ENCODE measurements around the gene AADACL2. TPM values are rescaled to one million over a fixed set of nuclear protein-coding genes. Genes with fewer than 3 reads are reported as not detected.

Gene AADACL2
- polyA plus RNA-seq, 3 donors = not detected

- H3K36me3 Mint-ChIP-seq = no peaks in the 10 kb centered on the region
- DNase-seq = no peak
- H3K79me2 ChIP-seq (ENCODE audit: insufficient read depth, low read length) = no peaks in the 10 kb centered on the region
- no peaks in the 10 kb centered on the region for H3K36me3 ChIP-seq (replicated peaks in 1 of 2; ENCODE audit: control insufficient read depth in 1 of 2, insufficient read depth in 2 of 2, low read length in 2 of 2)
- H3K4me1 Mint-ChIP-seq = no peaks in the 10 kb centered on the region
- no peaks in the 10 kb centered on the region for H3K27me3 ChIP-seq (ENCODE audit: control insufficient read depth in 2 of 2, insufficient read depth in 2 of 2, low read length in 2 of 2)
- H3K9me3 Mint-ChIP-seq = peaks cover 8 to 15% (median 14%) of the 10 kb centered on the region in 7 donors
- no peak overlapping the region for H3K9ac ChIP-seq (ENCODE audit: insufficient read depth, low read length, poor library complexity, severe bottlenecking)
- no peak overlapping the region for H3K27ac Mint-ChIP-seq
- H2AFZ ChIP-seq (ENCODE audit: insufficient read depth, low read depth, low read length, poor library complexity, severe bottlenecking) = no peak overlapping the region
- TF ChIP-seq CTCF (IDR thresholded peaks at IDR 0.05) = no peak
- H4K20me1 ChIP-seq (ENCODE audit: insufficient read depth, low read length) = no peaks in the 10 kb centered on the region
- H3K27me3 Mint-ChIP-seq (ENCODE audit: low read depth in 3 of 3) = peaks cover 0 to 1% (median 0%) of the 10 kb centered on the region in 3 donors
- no peak overlapping the region for H3K27ac ChIP-seq (ENCODE audit: low read depth in 1 of 2, low read length in 2 of 2)
- 97% methylated on average over 7 of the region's 8 CpGs for WGBS (ENCODE audit: insufficient coverage)
- no peak overlapping the region for H3K4me3 Mint-ChIP-seq
- no peak overlapping the region for H3K4me2 ChIP-seq (replicated peaks; ENCODE audit: extremely low read depth, low read length, poor library complexity, severe bottlenecking)
- peaks cover 11% of the 10 kb centered on the region in 2 donors for H3K9me3 ChIP-seq (replicated peaks in 1 of 2; ENCODE audit: control insufficient read depth in 1 of 2, insufficient read depth in 1 of 2, low read length in 2 of 2)
- intact Hi-C loops (cut with micrococcal nuclease) = no loop called here
- no peak overlapping the region for H3K4me3 ChIP-seq (replicated peaks in 1 of 3; ENCODE audit: low read depth in 2 of 3, low read length in 3 of 3)
- H3K4me1 ChIP-seq (ENCODE audit: control insufficient read depth in 1 of 2, insufficient read depth in 2 of 2, low read length in 2 of 2) = no peaks in the 10 kb centered on the region
Measured at GRCh38 chr3:151721294-151721693, 12.4 kb upstream of the AADACL2 start.

GRCh38 chr3:151722856-151723255 is 10.9 kb upstream of the AADACL2 start:
- Histone ChIP-seq H4K20me1 (ENCODE audit: insufficient read depth, low read length) (no peaks in the 10 kb centered on the region), H3K4me1 (ENCODE audit: control insufficient read depth in 1 of 2, insufficient read depth in 2 of 2, low read length in 2 of 2) (no peaks in the 10 kb centered on the region), H3K4me3 (replicated peaks in 1 of 3; ENCODE audit: low read depth in 2 of 3, low read length in 3 of 3) (no peak overlapping the region), H3K79me2 (ENCODE audit: insufficient read depth, low read length) (no peaks in the 10 kb centered on the region), H3K4me2 (replicated peaks; ENCODE audit: extremely low read depth, low read length, poor library complexity, severe bottlenecking) (no peak overlapping the region), H3K27me3 (ENCODE audit: control insufficient read depth in 2 of 2, insufficient read depth in 2 of 2, low read length in 2 of 2) (no peaks in the 10 kb centered on the region), H3K27ac (ENCODE audit: low read depth in 1 of 2, low read length in 2 of 2) (no peak overlapping the region), H3K36me3 (replicated peaks in 1 of 2; ENCODE audit: control insufficient read depth in 1 of 2, insufficient read depth in 2 of 2, low read length in 2 of 2) (no peaks in the 10 kb centered on the region), H3K9me3 (replicated peaks in 1 of 2; ENCODE audit: control insufficient read depth in 1 of 2, insufficient read depth in 1 of 2, low read length in 2 of 2) (peaks cover 11 to 13% of the 10 kb centered on the region in 2 donors), H3K9ac (ENCODE audit: insufficient read depth, low read length, poor library complexity, severe bottlenecking) (no peak overlapping the region), H2AFZ (ENCODE audit: insufficient read depth, low read depth, low read length, poor library complexity, severe bottlenecking) (no peak overlapping the region)
- H3K4me3 Mint-ChIP-seq = no peak overlapping the region
- H3K27me3 Mint-ChIP-seq (ENCODE audit: low read depth in 3 of 3) = peaks cover 0 to 1% (median 0%) of the 10 kb centered on the region in 3 donors
- no peak overlapping the region for H3K27ac Mint-ChIP-seq
- H3K9me3 Mint-ChIP-seq = peaks cover 6 to 25% (median 17%) of the 10 kb centered on the region in 7 donors
- WGBS (ENCODE audit: insufficient coverage) = 100% methylated on average over 1 of the region's 2 CpGs
- intact Hi-C loops (cut with micrococcal nuclease) = no loop called here
- TF ChIP-seq CTCF (IDR thresholded peaks at IDR 0.05) = no peak
- no peaks in the 10 kb centered on the region for H3K4me1 Mint-ChIP-seq
- H3K36me3 Mint-ChIP-seq = no peaks in the 10 kb centered on the region
- no peak for DNase-seq
